BLaER1 treated with 17β-estradiol and CSF1 and Interleukin-3, amounts not matched to agents 10 nM and 100 nM (cell line): ENCODE measurements around the gene AMBRA1.

Experiments used
- H3K27ac ChIP-seq, 11 experiments: shearing (Covaris generic); formaldehyde crosslinking; 2 replicates each; pipeline ENCODE4 v1.8.1; 2022
- H3K27me3 ChIP-seq, 11 experiments: shearing (Covaris generic); formaldehyde crosslinking; 2 replicates each; pipeline ENCODE4 v1.8.1; 2022
- H3K36me3 ChIP-seq, 11 experiments: shearing (Covaris generic); formaldehyde crosslinking; 2 replicates each; pipeline ENCODE4 v1.8.1; 2022
- H3K4me1 ChIP-seq, 10 experiments: shearing (Covaris generic); formaldehyde crosslinking; 2 replicates each; pipeline ENCODE4 v1.8.1; 2022
- H3K4me2 ChIP-seq, 11 experiments: shearing (Covaris generic); formaldehyde crosslinking; 2 replicates each; pipeline ENCODE4 v1.8.1; 2022
- H3K4me3 ChIP-seq, 10 experiments: shearing (Covaris generic); formaldehyde crosslinking; 2 replicates each; pipeline ENCODE4 v1.8.1; 2022
- H3K9ac ChIP-seq, 11 experiments: shearing (Covaris generic); formaldehyde crosslinking; 2 replicates each; pipeline ENCODE4 v1.8.1; 2022
- H3K9me3 ChIP-seq, 11 experiments: shearing (Covaris generic); formaldehyde crosslinking; replicated peaks in 1 of 11; 2 replicates each; pipeline ENCODE4 v1.8.1; 2022
- H4K20me1 ChIP-seq, 11 experiments: shearing (Covaris generic); formaldehyde crosslinking; 2 replicates each; pipeline ENCODE4 v1.8.1; 2022
- Cebpa-rat ChIP-seq, 11 experiments: shearing (Covaris generic); IDR thresholded peaks; 2 replicates each; pipeline ENCODE4 v1.8.1; 2022

The AMBRA1 gene

GRCh38 chr11:46511342-46511741 lies 82.5 kb downstream of the AMBRA1 start:
- Histone ChIP-seq H3K36me3 (peaks cover 34 to 73% (median 45%) of the 10 kb centered on the region in 11 experiments), H3K9ac (no peak overlapping the region), H3K27me3 (no peaks in the 10 kb centered on the region), H3K4me3 (no peak overlapping the region), H3K4me1 (peaks cover 0 to 6% (median 0%) of the 10 kb centered on the region in 10 experiments; a peak in 1 of 20 replicates), H3K4me2 (no peak overlapping the region), H4K20me1 (peaks cover 14 to 82% (median 48%) of the 10 kb centered on the region in 11 experiments; a peak in 18 of 22 replicates), H3K27ac (no peak overlapping the region), H3K9me3 (peaks cover 0 to 4% (median 0%) of the 10 kb centered on the region in 11 experiments; a peak in 1 of 22 replicates)
- no peak for TF ChIP-seq Cebpa-rat (IDR thresholded peaks at IDR 0.05)

GRCh38 chr11:46508360-46508759 lies 85.5 kb downstream of the AMBRA1 start:
- no peak for TF ChIP-seq Cebpa-rat (IDR thresholded peaks at IDR 0.05)
- Histone ChIP-seq H3K4me2 (no peak overlapping the region), H3K36me3 (peaks cover 60 to 88% (median 66%) of the 10 kb centered on the region in 11 experiments)

DNA sequence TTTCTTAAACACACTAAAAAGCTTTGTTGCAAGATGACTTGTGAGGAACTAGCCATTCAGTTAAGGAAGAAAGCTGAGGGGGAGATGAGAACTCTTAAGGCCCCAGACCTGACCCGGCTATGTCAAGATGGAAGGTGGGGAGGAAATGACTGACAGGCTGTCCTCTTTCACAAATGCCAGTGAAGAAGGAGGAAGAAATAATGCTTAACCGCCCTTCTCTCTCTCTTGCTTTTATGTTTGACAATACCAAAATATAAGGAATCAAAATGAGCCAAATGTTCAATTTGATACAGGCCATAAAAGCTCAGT lies 87.4 kb downstream of the AMBRA1 start:
- Histone ChIP-seq H3K9me3 (peaks cover 0 to 4% (median 0%) of the 10 kb centered on the region in 11 experiments; a peak in 1 of 22 replicates), H3K27ac (no peak overlapping the region), H3K4me1 (no peaks in the 10 kb centered on the region), H4K20me1 (peaks cover 0 to 64% (median 18%) of the 10 kb centered on the region in 11 experiments; a peak in 14 of 22 replicates), H3K4me2 (no peak overlapping the region), H3K36me3 (peaks cover 53 to 93% (median 61%) of the 10 kb centered on the region in 11 experiments), H3K9ac (no peak overlapping the region), H3K27me3 (no peaks in the 10 kb centered on the region), H3K4me3 (no peak overlapping the region)
- TF ChIP-seq Cebpa-rat (IDR thresholded peaks at IDR 0.05) = no peak

More at GRCh38 chr11:46508360-46508759, 85.5 kb downstream of the AMBRA1 start:
- peaks cover under 1 to 80% (median 34%) of the 10 kb centered on the region in 11 experiments; a peak in 17 of 22 replicates for H4K20me1 ChIP-seq
- H3K27ac ChIP-seq = no peak overlapping the region
- no peaks in the 10 kb centered on the region for H3K4me1 ChIP-seq
- H3K9me3 ChIP-seq = peaks cover 0 to 4% (median 0%) of the 10 kb centered on the region in 11 experiments; a peak in 1 of 22 replicates
- H3K9ac ChIP-seq = no peak overlapping the region
- no peaks in the 10 kb centered on the region for H3K27me3 ChIP-seq
- no peak overlapping the region for H3K4me3 ChIP-seq

DNA sequence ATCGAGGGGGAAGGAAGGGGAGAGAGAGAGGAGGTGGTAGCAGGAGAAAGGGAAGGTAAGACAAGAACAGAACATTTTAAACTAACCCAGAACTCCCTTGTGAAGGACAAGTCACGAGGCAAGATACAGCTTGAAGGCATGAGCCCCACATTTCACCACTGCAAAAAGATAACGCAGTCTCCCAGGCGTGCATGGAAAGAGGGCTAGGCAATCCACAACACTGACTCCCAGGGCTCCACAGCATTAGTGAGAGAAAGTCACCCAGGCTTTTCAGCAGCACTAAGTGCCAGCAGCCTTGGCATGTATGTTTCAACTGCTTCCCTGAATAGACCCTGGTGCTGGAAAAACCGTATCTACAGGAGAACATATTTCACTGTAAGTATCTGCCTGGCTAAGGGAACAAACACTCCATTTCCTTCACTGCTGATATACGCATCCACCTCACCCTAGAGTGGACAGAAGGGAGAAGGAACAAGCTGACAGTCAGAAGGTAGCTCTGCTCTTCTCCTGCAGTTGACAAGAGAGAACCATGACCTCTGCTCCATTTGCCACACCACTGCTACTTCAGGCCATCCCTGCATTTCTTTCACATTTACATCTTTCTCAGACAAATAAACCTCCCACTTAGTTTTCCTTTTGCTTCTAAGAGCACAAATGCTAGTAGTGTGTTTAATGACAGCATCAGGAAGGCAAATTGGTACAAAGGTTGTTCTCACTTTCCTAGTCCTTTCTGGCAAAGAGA lies 87.9 kb downstream of the AMBRA1 start:
- Histone ChIP-seq H3K9ac (no peak overlapping the region), H3K4me2 (no peak overlapping the region), H3K27ac (no peak overlapping the region), H3K36me3 (peaks cover 53 to 93% (median 65%) of the 10 kb centered on the region in 11 experiments), H4K20me1 (peaks cover 0 to 64% (median 18%) of the 10 kb centered on the region in 11 experiments; a peak in 15 of 22 replicates), H3K9me3 (peaks cover 0 to 4% (median 0%) of the 10 kb centered on the region in 11 experiments; a peak in 1 of 22 replicates), H3K4me3 (no peak overlapping the region), H3K27me3 (no peaks in the 10 kb centered on the region), H3K4me1 (no peaks in the 10 kb centered on the region)
- TF ChIP-seq Cebpa-rat (IDR thresholded peaks at IDR 0.05) = no peak

- Histone ChIP-seq H3K4me2 (no peak overlapping the region), H3K36me3 (peaks cover 53 to 96% (median 66%) of the 10 kb centered on the region in 11 experiments), H3K9ac (no peak overlapping the region), H3K27me3 (no peaks in the 10 kb centered on the region), H3K4me1 (no peaks in the 10 kb centered on the region), H3K4me3 (no peak overlapping the region), H4K20me1 (peaks cover 0 to 64% (median 15%) of the 10 kb centered on the region in 11 experiments; a peak in 15 of 22 replicates), H3K27ac (no peak overlapping the region), H3K9me3 (peaks cover 0 to 4% (median 0%) of the 10 kb centered on the region in 11 experiments; a peak in 1 of 22 replicates)
- TF ChIP-seq Cebpa-rat (IDR thresholded peaks at IDR 0.05) = no peak
These were observed 88.8 kb downstream of the AMBRA1 start for GRCh38 chr11:46504817-46505613.

- H3K27ac ChIP-seq = no peak overlapping the region
- H3K4me1 ChIP-seq = no peaks in the 10 kb centered on the region
- peaks cover 25 to 100% (median 49%) of the 10 kb centered on the region in 11 experiments for H3K36me3 ChIP-seq
- H4K20me1 ChIP-seq = peaks cover 7 to 67% (median 36%) of the 10 kb centered on the region in 11 experiments; a peak in 17 of 22 replicates
- H3K9me3 ChIP-seq = no peaks in the 10 kb centered on the region
- H3K27me3 ChIP-seq = no peaks in the 10 kb centered on the region
- TF ChIP-seq Cebpa-rat (IDR thresholded peaks at IDR 0.05) = no peak
- no peak overlapping the region for H3K4me3 ChIP-seq
- H3K4me2 ChIP-seq = no peak overlapping the region
- no peak overlapping the region for H3K9ac ChIP-seq
These were observed 94.0 kb downstream of the AMBRA1 start for GRCh38 chr11:46499821-46500220.

DNA sequence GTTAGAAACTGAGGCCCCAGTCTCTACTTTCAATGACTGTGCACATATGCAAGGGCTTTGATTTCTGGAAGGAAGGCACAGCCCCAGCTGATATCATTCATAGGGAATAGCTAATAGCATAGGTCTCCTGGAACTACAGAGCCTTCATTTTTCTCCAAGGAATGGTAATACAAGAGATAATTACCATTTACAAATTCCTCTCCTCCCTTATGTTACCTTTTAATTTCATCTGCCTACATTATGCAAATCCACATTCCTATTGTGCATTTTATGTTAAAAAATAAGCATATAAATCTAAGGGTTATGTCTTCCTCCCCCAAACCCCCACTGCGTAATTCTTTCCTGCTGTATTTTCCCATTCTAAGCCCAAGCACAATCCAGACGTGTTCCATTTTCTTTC lies 94.9 kb downstream of the AMBRA1 start:
- Histone ChIP-seq H4K20me1 (peaks cover 7 to 60% (median 31%) of the 10 kb centered on the region in 11 experiments; a peak in 17 of 22 replicates), H3K27ac (no peak overlapping the region), H3K4me2 (no peak overlapping the region), H3K9ac (no peak overlapping the region), H3K4me3 (no peak overlapping the region), H3K36me3 (peaks cover 20 to 100% (median 49%) of the 10 kb centered on the region in 11 experiments), H3K4me1 (no peaks in the 10 kb centered on the region), H3K27me3 (no peaks in the 10 kb centered on the region), H3K9me3 (no peaks in the 10 kb centered on the region)
- no peak for TF ChIP-seq Cebpa-rat (IDR thresholded peaks at IDR 0.05)

- Histone ChIP-seq H3K4me1 (peaks cover 0 to 4% (median 0%) of the 10 kb centered on the region in 10 experiments; a peak in 2 of 20 replicates), H3K4me3 (no peak overlapping the region), H3K9me3 (no peaks in the 10 kb centered on the region), H3K36me3 (peaks cover 20 to 100% (median 49%) of the 10 kb centered on the region in 11 experiments), H3K27me3 (no peaks in the 10 kb centered on the region), H3K4me2 (no peak overlapping the region), H4K20me1 (peaks cover 7 to 56% (median 26%) of the 10 kb centered on the region in 11 experiments; a peak in 17 of 22 replicates), H3K9ac (no peak overlapping the region), H3K27ac (no peak overlapping the region)
- TF ChIP-seq Cebpa-rat (IDR thresholded peaks at IDR 0.05) = no peak
These were observed 95.6 kb downstream of the AMBRA1 start for GRCh38 chr11:46498179-46498578.

DNA sequence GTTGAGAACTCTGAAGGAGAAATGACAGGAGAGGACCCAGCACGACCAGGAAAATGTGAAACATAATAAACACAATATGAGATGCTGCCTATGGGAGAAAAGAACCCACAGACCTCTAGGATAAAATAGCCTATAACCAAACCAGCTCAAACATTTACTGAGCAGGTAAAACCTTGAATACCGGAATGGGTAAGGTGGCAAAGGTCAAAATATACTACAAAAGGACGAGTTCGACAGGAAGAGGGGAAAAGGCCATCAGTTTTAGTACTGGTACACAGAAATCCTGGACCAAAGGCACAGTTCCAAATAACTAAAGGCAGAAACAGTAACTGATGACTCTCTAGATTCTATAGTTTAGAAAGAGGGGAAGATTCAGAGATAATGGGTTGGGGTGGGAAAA lies 96.3 kb downstream of the AMBRA1 start:
- Histone ChIP-seq H3K9me3 (no peaks in the 10 kb centered on the region), H3K27me3 (no peaks in the 10 kb centered on the region), H3K36me3 (peaks cover 26 to 100% (median 53%) of the 10 kb centered on the region in 11 experiments), H3K9ac (no peak overlapping the region), H3K4me1 (peaks cover under 1 to 11% (median 5%) of the 10 kb centered on the region in 10 experiments; a peak in 17 of 20 replicates), H4K20me1 (peaks cover 7 to 58% (median 28%) of the 10 kb centered on the region in 11 experiments; a peak in 18 of 22 replicates), H3K27ac (no peak overlapping the region), H3K4me2 (no peak overlapping the region), H3K4me3 (no peak overlapping the region)
- TF ChIP-seq Cebpa-rat (IDR thresholded peaks at IDR 0.05) = no peak
